Measurements from ENCODE around the gene UBE3D. TPM values are rescaled to one million over a fixed set of nuclear protein-coding genes. Genes with fewer than 3 reads are reported as not detected.

The UBE3D gene
- total RNA-seq, 1 experiment from 2014 or later: 5.5 TPM

DNA sequence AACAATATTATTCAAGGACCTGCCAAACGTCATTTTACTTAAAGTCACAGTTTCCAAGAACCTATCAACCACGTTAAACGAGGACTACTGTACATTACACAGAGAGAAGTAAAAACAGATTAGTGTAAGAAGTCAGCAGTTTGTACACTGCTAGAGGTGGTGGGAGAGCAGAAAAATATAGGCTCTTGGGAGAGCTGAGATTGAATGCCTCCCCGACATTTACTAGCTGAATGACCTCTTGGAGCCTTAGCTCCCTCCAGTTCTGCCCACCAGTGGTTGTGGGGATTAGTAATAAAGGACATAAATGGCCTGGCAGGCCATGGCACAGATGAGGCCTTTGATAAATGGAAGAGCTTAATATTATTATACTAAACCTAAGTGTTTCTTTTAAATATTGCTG lies 161.4 kb downstream of the UBE3D start:
- Histone ChIP-seq H3K27ac (no peak overlapping the region), H3K4me1 (replicated peaks; ENCODE audit: insufficient read depth) (peaks cover 9% of the 10 kb centered on the region), H3K9me2 (ENCODE audit: insufficient read depth) (no peaks in the 10 kb centered on the region), H2AFZ (no peak overlapping the region), H3K4me3 (no peak overlapping the region), H3K4me2 (no peak overlapping the region), H3K36me3 (ENCODE audit: low read depth) (no peaks in the 10 kb centered on the region), H3K9me3 (ENCODE audit: insufficient read depth, low read depth) (no peaks in the 10 kb centered on the region), H4K20me1 (ENCODE audit: insufficient read depth) (no peaks in the 10 kb centered on the region), H3F3A (ENCODE audit: insufficient read depth, low read depth) (0 out of 2 replicates have a peak, but pooled peaks cover 4% of the 10 kb centered on the region), H3K27me3 (ENCODE audit: insufficient read depth, low read depth) (no peaks in the 10 kb centered on the region), H3K79me2 (ENCODE audit: low read depth) (no peaks in the 10 kb centered on the region)
- CTCF ChIA-PET: interaction anchor here (0.7 kb wide), 1 partner anchor 143 kb away, joined by 5 read pairs; no protein-coding TSS in a partner anchor
- DNase-seq: no peak
- POLR2A ChIA-PET (ENCODE audit: unreplicated experiment): no interaction called here
- no TSS peak for BruUV-seq (replicated peaks)
- TF ChIP-seq CTCF (conservative IDR thresholded peaks at IDR 0.05) (no peak), EZH2 (IDR thresholded peaks at IDR 0.05; ENCODE audit: low read depth) (no peak)
- intact Hi-C loops (cut with micrococcal nuclease; ENCODE audit: unreplicated experiment): no loop called here

GRCh38 chr6:82902290-82902689 lies 163.4 kb downstream of the UBE3D start:
- peaks cover 8% of the 10 kb centered on the region for H3K4me1 ChIP-seq (replicated peaks; ENCODE audit: insufficient read depth)
- intact Hi-C loops (cut with micrococcal nuclease; ENCODE audit: unreplicated experiment): no loop called here
- no peaks in the 10 kb centered on the region for H3K9me2 ChIP-seq (ENCODE audit: insufficient read depth)
- 0 out of 2 replicates have a peak, but pooled peaks cover 4% of the 10 kb centered on the region for H3F3A ChIP-seq (ENCODE audit: insufficient read depth, low read depth)
- DNase-seq: no peak
- BruUV-seq (replicated peaks): no TSS peak
- H3K4me2 ChIP-seq: no peak overlapping the region
- no peak overlapping the region for H3K4me3 ChIP-seq
- no peaks in the 10 kb centered on the region for H4K20me1 ChIP-seq (ENCODE audit: insufficient read depth)
- H2AFZ ChIP-seq: no peak overlapping the region
- ChIA-PET CTCF (no interaction called here), POLR2A (ENCODE audit: unreplicated experiment) (no interaction called here)
- H3K9me3 ChIP-seq (ENCODE audit: insufficient read depth, low read depth): no peaks in the 10 kb centered on the region
- no peaks in the 10 kb centered on the region for H3K27me3 ChIP-seq (ENCODE audit: insufficient read depth, low read depth)
- H3K36me3 ChIP-seq (ENCODE audit: low read depth): no peaks in the 10 kb centered on the region
- no peak for TF ChIP-seq CTCF (conservative IDR thresholded peaks at IDR 0.05)
- TF ChIP-seq EZH2 (IDR thresholded peaks at IDR 0.05; ENCODE audit: low read depth): no peak
- H3K27ac ChIP-seq: no peak overlapping the region
- no peaks in the 10 kb centered on the region for H3K79me2 ChIP-seq (ENCODE audit: low read depth)

DNA sequence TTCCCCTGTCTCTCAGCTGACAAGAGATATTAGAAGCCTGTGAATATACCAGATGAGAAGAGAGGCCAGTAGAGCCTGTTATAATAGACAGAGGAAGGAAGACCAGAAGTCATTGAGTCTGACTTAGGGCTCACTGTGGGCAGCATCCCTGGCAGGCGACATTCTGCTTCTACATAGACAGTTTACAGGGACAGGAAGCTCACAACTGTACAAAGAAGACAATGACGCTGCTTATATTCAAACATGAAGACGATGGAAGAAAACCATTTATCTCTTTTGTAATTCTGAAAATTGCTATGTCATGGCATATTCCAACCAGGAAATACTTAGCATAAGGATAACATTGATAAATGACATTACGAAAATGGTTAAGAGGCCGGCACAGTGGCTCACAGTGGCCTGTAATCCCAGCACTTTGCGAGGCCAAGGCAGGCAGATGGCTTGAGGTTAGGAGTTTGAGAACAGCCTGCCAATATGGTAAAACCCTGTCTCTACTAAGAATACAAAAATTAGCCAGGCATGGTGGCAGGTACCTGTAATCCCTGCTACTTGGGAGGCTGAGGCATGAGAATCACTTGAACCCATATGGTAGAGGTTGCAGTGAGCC lies 170.9 kb downstream of the UBE3D start:
- CTCF ChIA-PET: no interaction called here
- H3F3A ChIP-seq (ENCODE audit: insufficient read depth, low read depth): no peaks in the 10 kb centered on the region
- POLR2A ChIA-PET (ENCODE audit: unreplicated experiment): no interaction called here

More for the DNA sequence above, 170.9 kb downstream of the UBE3D start:
- no peaks in the 10 kb centered on the region for H3K4me1 ChIP-seq (replicated peaks; ENCODE audit: insufficient read depth)
- no peak overlapping the region for H3K4me2 ChIP-seq
- H2AFZ ChIP-seq: no peak overlapping the region
- BruUV-seq (replicated peaks): no TSS peak
- no peaks in the 10 kb centered on the region for H3K79me2 ChIP-seq (ENCODE audit: low read depth)
- H3K4me3 ChIP-seq: no peak overlapping the region
- H3K9me2 ChIP-seq (ENCODE audit: insufficient read depth): no peaks in the 10 kb centered on the region
- no peak overlapping the region for H3K27ac ChIP-seq
- no peak for DNase-seq
- H4K20me1 ChIP-seq (ENCODE audit: insufficient read depth): no peaks in the 10 kb centered on the region
- H3K36me3 ChIP-seq (ENCODE audit: low read depth): no peaks in the 10 kb centered on the region
- intact Hi-C loops (cut with micrococcal nuclease; ENCODE audit: unreplicated experiment): no loop called here
- no peaks in the 10 kb centered on the region for H3K27me3 ChIP-seq (ENCODE audit: insufficient read depth, low read depth)
- TF ChIP-seq EZH2 (IDR thresholded peaks at IDR 0.05; ENCODE audit: low read depth): no peak
- no peak for TF ChIP-seq CTCF (conservative IDR thresholded peaks at IDR 0.05)
- no peaks in the 10 kb centered on the region for H3K9me3 ChIP-seq (ENCODE audit: insufficient read depth, low read depth)
